IPS-18c (cell line): ENCODE measurements around the gene MTCH1.
A peak's percentile ranks its signal among the peaks of the same experiment; 100 is the strongest.

Source experiments
- H3K4me3 ChIP-seq: 2 replicates; pipeline ENCODE4 v1.7.0; 2013; ENCODE audit warnings: low read depth, mild to moderate bottlenecking, low read length, moderate library complexity; ENCODE audit not compliant: insufficient read depth
- H3K9me3 ChIP-seq: one replicate; pipeline ENCODE4 v1.6.1; 2013; ENCODE audit warnings: mild to moderate bottlenecking, low read length, moderate library complexity; ENCODE audit not compliant: control insufficient read depth, insufficient read depth

Gene MTCH1, protein sequence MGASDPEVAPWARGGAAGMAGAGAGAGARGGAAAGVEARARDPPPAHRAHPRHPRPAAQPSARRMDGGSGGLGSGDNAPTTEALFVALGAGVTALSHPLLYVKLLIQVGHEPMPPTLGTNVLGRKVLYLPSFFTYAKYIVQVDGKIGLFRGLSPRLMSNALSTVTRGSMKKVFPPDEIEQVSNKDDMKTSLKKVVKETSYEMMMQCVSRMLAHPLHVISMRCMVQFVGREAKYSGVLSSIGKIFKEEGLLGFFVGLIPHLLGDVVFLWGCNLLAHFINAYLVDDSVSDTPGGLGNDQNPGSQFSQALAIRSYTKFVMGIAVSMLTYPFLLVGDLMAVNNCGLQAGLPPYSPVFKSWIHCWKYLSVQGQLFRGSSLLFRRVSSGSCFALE

DNA sequence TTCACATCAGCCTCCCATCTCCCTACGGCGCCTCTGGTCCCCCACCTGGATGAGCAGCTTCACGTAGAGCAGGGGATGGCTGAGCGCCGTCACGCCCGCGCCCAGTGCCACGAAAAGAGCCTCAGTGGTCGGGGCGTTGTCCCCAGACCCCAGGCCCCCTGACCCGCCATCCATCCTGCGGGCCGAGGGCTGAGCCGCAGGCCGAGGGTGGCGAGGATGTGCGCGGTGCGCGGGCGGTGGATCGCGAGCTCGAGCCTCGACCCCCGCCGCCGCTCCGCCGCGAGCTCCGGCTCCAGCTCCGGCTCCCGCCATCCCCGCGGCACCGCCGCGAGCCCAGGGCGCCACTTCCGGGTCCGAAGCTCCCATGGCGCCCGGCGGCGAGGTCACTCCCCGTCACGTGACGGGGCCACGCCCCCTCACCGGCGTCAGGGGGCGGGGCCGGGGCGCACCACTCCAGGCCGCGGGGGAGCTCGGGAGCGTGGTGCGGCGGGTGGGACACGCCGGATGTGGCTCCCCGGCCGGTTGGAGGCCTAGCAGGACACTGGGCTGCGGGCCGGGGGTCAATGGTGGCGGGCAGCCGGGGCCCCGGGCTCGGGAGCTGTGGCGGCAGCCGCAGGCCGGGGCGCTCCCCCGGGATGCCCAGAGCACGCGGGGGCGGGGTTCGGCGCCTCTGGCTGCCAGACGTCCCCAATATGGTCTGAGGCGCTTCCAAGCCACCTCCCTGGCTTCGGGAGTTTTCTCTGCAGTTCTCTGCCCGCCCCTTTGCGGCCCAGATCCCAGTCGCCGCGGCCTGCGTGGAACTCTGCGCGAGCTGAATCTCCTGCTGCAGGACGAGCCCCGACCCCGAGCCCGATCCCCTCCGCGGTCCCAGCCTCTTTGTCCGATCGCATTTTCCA, at the start of gene MTCH1:
TSS of gene MTCH1 (minus strand) at position 389 of the 896 bp plus-strand sequence. CDS start at position 366, 23 bp downstream.
- peak within 1 kb of the TSS; percentile 97 for H3K4me3 ChIP-seq
- H3K9me3 ChIP-seq, result no peaks in the 10 kb centered on the region

DNA sequence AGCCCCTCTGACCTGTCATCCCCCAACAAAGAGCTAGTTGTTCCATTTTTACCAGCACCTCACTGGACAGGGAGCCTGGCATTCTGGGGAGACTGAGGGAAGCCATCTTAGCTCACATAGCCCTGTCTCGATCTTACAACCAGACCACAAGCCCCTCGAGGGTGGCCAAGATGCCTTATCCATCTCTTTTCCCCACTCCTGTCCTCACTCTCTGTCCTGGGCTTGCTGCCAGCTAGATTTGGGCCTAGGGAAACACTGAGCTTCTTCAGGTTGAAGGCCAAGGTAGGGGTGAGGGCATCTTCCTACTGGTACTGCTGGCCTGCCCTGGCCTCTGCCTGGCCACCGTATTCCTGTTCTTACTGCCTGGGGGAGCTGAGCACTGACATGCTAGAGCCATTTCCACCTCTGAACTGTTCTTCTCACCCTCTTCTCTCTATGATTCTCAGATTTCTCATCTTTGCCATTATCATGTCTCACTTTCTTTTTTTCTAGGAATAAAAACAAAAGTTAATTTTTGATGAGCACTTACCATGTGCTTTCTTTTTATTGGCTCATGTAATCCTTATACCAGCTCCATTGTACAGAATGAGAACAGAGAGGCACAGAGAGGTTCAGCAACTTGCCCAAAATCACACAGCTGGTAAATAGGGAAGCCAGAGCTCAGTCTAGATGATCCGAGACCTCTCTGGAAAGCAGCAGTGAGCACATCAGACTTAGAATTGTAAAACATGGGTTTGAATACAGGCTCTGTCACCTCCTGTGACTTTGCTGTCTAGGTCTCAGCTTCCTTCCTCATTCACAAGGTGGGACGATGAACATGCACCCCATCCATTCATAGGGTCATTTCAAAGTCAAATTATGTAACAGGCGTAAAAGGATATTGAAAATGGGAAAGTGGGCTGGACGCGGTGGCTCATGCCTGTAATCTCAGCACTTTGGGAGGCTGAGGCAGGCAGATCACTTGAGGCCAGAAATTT, 48.1 kb upstream of the MTCH1 start:
- no peaks in the 10 kb centered on the region for H3K9me3 ChIP-seq
- no peak overlapping the region for H3K4me3 ChIP-seq

DNA sequence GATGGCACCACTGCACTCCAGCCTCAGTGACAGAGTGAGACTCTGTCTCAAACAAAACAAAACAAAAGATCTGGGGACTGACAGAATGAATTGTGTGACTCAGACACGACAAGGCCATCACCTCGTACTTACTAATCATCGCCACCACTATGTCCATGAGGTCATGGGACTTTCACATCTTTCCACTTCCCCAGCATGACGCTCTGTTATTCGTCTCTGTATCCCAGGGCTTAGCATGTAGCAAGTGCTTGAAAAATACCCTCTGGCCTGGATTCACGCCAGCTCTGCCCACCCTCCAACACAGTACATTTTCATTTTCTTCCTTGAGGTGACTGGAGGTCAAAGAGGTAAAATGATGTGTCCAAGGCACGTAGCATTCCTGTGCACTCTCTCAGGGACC, 47.3 kb upstream of the MTCH1 start:
- Histone ChIP-seq H3K4me3 (no peak overlapping the region), H3K9me3 (no peaks in the 10 kb centered on the region)

DNA sequence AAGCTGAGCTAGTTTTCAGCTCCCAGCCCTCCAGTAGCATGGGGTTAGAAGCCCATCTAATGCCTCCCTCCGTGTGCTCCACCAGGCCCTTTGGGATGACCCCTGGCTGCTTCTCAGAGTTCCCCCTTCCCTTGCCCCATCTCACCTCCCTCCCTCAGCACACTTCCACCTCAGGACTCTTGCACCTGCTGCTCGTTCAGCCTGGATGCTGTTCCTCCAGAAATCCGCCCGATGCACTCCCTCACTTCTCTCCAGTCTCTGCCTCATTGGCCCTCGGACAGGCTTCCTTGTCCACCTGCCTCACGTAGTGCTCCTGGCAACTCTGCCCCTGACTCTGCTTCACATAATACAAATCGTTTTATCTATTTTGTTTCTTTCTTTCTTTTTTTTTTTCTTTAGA, 46.2 kb upstream of the MTCH1 start:
- no peaks in the 10 kb centered on the region for H3K9me3 ChIP-seq
- no peak overlapping the region for H3K4me3 ChIP-seq

DNA sequence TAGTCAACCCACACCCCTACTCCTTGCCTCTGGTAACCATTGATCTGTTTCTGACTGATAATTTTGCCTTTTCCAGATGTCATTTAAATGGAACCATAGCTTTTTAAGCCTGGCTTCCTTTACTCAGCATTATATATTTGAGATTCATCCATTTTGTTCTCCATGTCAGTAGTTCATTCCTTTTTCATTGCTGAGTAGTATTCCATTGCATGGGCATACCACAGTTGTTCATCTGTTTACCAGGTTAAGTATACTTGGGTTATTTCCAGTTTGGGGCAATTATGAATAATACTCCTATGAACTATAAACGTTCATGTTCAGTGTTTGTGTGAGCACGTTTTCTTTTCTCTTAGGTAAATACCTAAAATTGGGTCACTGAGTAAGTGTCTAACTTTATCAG, 44.6 kb upstream of the MTCH1 start:
- Histone ChIP-seq H3K4me3 (no peak overlapping the region), H3K9me3 (no peaks in the 10 kb centered on the region)

DNA sequence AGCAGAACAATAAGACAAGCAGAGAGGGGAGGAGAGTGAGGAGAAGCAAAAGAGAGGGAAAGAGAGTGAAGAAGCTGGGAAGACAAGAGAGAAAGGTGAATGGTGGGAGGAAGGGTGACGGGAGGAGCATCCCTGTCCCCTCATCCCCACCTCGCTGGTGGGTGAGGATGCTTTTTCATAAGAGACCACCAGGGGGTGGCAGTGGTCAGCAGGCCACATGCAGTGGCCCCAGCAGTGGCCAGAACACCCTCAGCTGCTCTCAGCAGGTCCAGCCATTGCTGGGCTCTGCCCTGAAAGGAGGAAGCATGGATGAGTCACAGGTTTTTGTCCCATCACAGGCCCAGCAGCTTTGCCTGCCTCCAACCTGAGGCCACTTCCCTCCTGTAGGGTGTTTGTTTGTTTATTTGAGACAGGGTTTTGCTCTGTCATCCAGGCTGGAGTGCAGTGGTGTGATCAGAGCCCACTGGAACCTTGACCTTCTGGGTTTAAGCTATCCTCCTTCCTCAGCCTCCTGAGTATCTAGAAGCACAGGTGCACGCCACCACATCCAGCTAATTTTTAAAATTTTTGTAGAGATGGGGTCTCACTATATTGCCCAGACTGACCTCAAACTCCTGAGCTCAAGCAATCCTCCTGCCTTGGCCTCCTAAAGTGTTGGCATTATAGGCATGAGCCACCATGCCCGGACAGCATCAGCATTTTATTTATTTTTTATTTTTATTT, 43.4 kb upstream of the MTCH1 start:
- Histone ChIP-seq H3K9me3 (no peaks in the 10 kb centered on the region), H3K4me3 (no peak overlapping the region)

DNA sequence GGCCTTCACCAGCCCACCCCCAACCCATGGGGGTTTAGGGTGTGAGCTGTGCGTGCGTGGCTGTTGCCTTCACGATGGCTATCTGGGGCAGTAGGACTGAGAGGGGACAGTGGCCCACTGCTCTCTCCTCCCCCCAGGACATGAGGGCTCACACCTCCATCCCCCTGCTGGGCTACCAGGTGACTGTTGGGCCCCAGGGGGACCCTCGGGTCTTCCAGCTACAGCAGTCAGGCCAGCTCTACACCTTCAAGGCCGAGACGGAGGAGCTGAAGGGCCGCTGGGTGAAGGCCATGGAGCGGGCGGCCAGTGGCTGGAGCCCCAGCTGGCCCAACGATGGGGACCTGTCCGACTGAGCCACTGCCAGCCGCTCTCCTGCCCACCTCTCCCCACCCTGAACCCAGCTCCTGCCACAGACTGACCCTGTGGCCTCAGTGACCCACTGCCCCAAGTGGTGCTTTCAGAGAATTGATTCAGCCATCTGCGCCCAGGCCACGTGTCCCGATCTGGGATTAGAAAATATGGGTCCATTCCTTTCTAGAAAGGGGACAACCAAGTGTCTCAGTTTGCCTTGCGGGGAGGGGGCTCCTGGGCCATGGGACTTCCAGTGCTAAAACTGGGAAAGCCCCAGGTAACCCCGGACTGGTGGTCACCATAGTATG, 41.9 kb upstream of the MTCH1 start:
- Histone ChIP-seq H3K4me3 (no peak overlapping the region), H3K9me3 (no peaks in the 10 kb centered on the region)

DNA sequence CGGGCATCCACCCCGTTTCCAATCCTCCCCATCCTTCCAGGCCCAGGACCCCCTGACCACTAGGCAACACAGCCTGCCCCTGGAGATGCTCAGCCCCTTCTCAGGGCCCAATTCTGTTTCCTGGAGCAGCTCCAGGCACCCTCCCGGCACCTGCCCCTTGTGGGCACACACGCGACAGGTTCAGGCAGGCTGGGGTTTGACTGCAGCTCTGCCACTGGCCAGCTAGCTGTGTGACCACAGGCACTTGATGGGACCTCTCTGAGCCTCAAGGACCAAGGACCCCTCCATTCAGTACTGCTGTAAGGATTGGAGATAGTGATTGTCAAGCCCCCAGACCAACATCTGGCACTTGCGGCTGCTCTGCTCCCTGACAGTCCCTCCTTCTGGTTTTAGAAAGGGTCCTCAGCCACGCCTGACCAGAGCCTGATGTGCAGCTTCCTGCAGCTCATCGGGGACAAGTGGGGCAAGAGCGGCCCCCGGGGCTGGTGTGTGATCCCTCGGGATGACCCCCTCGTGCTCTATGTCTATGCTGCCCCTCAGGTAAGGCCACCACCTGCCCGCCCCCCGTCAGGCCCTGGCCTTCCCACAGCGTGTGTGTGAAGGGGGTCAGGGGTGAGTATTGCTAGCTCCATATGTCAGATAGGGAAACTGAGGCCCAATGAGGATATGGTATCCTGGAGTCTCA, 41.2 kb upstream of the MTCH1 start:
- no peak overlapping the region for H3K4me3 ChIP-seq
- no peaks in the 10 kb centered on the region for H3K9me3 ChIP-seq

DNA sequence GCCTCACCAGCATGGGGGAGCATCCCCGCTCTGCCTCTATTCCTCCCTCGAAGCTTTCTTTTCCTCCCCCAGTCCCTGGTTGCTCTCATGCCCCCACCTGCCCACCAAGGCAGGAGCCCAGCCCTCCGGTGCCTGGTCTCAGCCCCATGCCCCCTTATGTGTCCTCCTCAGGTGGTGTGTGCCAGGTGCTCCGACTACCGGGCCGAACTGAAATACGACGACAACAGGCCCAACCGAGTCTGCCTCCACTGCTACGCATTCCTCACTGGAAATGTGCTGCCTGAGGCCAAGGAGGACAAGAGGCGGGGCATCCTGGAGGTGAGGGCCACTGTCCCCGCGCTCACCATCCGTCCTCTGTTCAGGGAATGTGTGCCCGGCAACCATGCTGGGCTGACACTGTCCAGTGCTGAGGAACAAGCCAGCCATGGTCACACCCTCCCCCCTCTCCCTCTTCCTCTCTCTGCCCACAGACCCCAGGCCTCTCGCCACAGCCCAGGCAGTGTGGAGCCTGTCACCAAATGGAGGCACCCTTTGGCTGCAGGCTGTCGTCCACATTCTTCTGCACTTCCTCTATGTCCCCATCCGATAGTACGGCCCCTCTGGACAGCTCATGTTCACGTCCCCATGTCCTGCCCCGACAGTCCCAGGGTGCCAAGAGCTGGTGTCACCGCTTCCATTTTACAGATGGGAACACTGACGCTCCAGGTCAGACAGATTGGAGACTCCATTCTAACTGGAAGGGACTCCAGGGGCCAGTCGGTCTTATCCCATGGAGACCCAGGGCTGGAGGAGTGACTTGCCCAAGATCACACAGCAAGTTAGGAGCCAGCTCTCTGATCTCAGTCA, 39.8 kb upstream of the MTCH1 start:
- Histone ChIP-seq H3K9me3 (no peaks in the 10 kb centered on the region), H3K4me3 (no peak overlapping the region)

DNA sequence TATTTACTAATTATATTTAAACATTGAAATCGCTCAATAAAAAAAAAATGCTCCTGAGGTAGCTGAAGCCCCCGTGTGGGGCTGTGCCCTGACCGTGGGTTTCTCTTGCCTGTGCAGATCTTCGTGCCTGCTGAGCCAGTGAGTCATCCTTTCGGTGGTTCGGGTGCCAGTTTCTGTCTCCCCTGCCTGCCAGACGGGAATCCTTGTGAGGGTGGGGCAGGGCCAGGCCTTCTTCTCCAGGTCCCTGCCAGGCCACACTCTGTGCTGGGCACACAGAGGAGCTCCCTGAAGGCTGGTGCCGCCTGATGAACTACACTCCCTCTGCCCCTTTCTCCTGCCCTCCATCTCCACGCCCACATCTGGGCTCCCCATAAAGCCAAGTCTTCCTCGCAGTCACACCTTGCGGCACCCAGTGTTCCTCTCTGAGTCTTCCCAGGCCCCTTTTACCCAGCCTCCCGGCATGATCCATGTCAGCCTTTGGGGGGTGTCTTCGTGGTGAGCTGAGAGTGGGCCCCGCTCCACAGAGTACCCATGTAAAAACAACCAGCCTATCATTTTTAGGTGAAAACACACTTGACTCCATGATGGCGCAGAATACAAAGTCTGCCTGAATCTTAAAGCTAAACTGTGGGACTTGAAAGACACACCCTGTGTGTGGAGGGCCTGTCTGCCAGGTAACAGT, 38.8 kb upstream of the MTCH1 start:
- Histone ChIP-seq H3K9me3 (no peaks in the 10 kb centered on the region), H3K4me3 (no peak overlapping the region)

DNA sequence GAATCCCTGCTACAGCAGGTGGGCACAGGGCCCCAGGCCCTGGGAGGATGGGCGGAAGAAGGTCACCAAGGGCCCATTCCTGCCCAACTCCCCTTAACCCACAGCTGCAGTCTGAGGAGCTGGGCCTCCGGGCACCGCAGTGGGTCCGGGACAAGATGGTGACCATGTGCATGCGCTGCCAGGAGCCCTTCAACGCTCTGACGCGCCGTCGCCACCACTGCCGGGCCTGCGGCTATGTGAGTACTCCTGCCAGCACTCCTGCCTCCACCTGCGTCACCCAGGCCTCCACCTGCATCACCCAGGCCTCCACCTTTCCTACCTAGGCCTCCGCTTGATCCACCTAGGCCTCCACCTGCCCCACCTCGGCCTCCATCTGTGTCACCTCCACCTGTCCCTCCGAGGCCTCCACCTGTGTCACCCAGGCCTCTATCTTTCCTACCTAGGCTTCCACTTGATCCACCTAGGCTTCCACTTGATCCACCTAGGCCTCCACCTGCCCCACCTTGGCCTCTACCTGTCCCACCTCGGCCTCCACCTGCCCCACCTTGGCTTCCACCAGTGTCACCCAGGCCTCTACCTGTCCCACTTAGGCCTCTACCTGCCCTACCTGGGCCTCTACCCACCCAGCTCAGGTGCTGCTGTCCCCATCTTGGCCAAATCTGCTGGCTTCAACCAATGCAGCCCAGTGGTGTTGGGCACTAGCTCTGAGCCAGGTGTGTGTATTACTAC, 36.3 kb upstream of the MTCH1 start:
- no peak overlapping the region for H3K4me3 ChIP-seq
- H3K9me3 ChIP-seq, result no peaks in the 10 kb centered on the region

DNA sequence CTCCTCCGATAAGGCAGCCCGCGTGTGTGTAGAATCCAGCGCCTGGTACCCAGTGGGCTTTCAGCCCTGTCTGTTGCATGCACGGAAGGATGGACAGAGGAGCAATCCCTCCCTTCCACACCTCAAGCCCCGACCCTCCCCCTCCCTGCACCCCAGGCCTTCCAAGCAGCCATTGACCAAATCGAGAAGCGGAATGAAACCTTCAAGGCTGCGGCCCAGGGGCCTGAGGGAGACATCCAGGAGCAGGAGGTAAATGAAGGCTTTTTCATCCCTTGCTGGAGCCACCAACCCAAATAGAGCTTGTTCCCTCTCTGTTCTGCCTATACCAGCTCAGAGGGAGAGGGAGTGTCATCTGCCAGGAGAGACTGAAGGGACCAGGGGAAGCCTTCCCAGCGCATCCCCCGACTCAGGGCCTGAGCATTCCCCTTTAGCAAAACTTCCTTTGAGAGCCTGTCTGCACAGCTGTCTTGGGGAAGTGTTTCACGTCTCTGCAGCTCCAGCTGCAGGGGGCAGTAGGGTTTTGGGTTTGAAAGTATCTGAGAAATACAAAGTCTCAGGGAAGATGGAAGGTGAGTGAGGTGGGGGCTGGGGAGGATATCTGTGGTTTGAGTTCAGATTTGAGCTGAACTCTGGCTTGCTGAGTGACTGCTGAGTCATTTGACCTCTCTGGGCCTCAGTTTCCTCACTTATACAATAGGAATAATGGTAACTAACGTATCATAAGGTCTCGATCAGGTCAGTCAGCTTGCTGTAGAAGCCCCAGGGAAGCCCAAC, 35.5 kb upstream of the MTCH1 start:
- no peak overlapping the region for H3K4me3 ChIP-seq
- no peaks in the 10 kb centered on the region for H3K9me3 ChIP-seq

DNA sequence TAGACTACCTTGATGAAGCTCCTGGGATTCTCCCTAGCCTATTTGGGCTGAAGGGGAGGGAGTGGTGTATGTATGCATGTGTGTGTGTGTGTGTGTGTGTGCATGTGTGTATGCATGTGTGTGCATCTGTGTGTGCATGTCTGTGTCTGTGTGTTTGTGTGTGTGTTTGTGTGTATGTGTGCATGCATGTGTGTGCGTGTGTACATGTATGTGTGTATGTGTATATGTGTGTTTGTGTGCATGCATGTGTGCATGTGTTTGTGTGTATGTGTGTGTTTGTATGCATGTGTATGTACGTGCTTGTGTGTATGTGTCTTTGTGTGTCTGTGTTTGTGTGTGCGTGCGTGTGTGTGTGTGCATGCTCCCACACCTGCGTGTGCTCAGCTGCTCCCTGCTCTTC, 34.8 kb upstream of the MTCH1 start:
- H3K4me3 ChIP-seq, result no peak overlapping the region
- no peaks in the 10 kb centered on the region for H3K9me3 ChIP-seq
